WERI-Rb-1 (cell line): ENCODE measurements around the gene ASIC5.

Experiments
- DNase-seq: peaks from one replicate; pipeline ENCODE4 v3.0.0-alpha.2; 2020
- H3K27ac ChIP-seq: fragments of 250-450 bp; sonication (Bioruptor Pico); 2 replicates; pipeline ENCODE4 v1.5.1; 2020; ENCODE audit warnings: mild to moderate bottlenecking, moderate library complexity
- H3K27me3 ChIP-seq: fragments of 250-450 bp; sonication (Bioruptor Pico); 2 replicates; pipeline ENCODE4 v1.5.1; 2021; ENCODE audit warnings: mild to moderate bottlenecking, low read depth, moderate library complexity; ENCODE audit not compliant: insufficient read depth, severe bottlenecking
- H3K36me3 ChIP-seq: fragments of 250-450 bp; sonication (Bioruptor Pico); 2 replicates; pipeline ENCODE4 v1.5.1; 2020; ENCODE audit warnings: mild to moderate bottlenecking, moderate library complexity
- H3K4me3 ChIP-seq: 2 replicates; pipeline ENCODE4 v1.5.1; 2011; ENCODE audit warnings: low read depth, mild to moderate bottlenecking, control low read depth, low read length
- H3K9me3 ChIP-seq: fragments of 250-450 bp; sonication (Bioruptor Pico); 2 replicates; pipeline ENCODE4 v1.5.1; 2021; ENCODE audit warnings: mild to moderate bottlenecking, moderate library complexity; ENCODE audit not compliant: severe bottlenecking
- CTCF ChIP-seq: IDR thresholded peaks from 2 replicates; pipeline ENCODE4 v1.5.1; 2011; ENCODE audit warnings: low read depth, mild to moderate bottlenecking, control low read depth, inconsistent platforms, low read length

ASIC5 gene

GRCh38 chr4:155907556-155907955, 41.5 kb upstream of the ASIC5 start:
- no peaks in the 10 kb centered on the region for H3K27me3 ChIP-seq
- no peaks in the 10 kb centered on the region for H3K36me3 ChIP-seq
- no peak for DNase-seq
- H3K27ac ChIP-seq: no peak overlapping the region
- no peak for TF ChIP-seq CTCF
- H3K4me3 ChIP-seq: no peak overlapping the region
- H3K9me3 ChIP-seq: no peaks in the 10 kb centered on the region

GRCh38 chr4:155906554-155907247, 40.6 kb upstream of the ASIC5 start:
- DNase-seq: no peak
- no peaks in the 10 kb centered on the region for H3K9me3 ChIP-seq
- H3K27me3 ChIP-seq: no peaks in the 10 kb centered on the region
- no peak overlapping the region for H3K27ac ChIP-seq
- no peak overlapping the region for H3K4me3 ChIP-seq
- TF ChIP-seq CTCF: no peak
- H3K36me3 ChIP-seq: no peaks in the 10 kb centered on the region

- DNase-seq: no peak
- Histone ChIP-seq H3K36me3 (no peaks in the 10 kb centered on the region), H3K9me3 (no peaks in the 10 kb centered on the region), H3K27me3 (no peaks in the 10 kb centered on the region), H3K27ac (no peak overlapping the region), H3K4me3 (no peak overlapping the region)
- TF ChIP-seq CTCF: no peak
Observed at GRCh38 chr4:155904331-155904730, 38.3 kb upstream of the ASIC5 start.

GRCh38 chr4:155903453-155903852, 37.4 kb upstream of the ASIC5 start, which contains the start of gene TDO2:
TSS of gene TDO2 (plus strand) at chr4:155903696. CDS start at chr4:155903759, 63 bp downstream.
- no peaks in the 10 kb centered on the region for H3K9me3 ChIP-seq
- H3K4me3 ChIP-seq: no peak within 1 kb of the TSS
- DNase-seq: no peak
- H3K27ac ChIP-seq: no peak within 1 kb of the TSS
- H3K36me3 ChIP-seq: no peaks in the 10 kb centered on the region
- no peak for TF ChIP-seq CTCF
- no peaks in the 10 kb centered on the region for H3K27me3 ChIP-seq

GRCh38 chr4:155901013-155901412, 34.9 kb upstream of the ASIC5 start:
- TF ChIP-seq CTCF: no peak
- no peaks in the 10 kb centered on the region for H3K27me3 ChIP-seq
- H3K4me3 ChIP-seq: no peak overlapping the region
- H3K9me3 ChIP-seq: peaks cover 2% of the 10 kb centered on the region
- DNase-seq: no peak
- H3K27ac ChIP-seq: no peak overlapping the region
- no peaks in the 10 kb centered on the region for H3K36me3 ChIP-seq

GRCh38 chr4:155900381-155900780, 34.3 kb upstream of the ASIC5 start:
- Histone ChIP-seq H3K9me3 (peaks cover 2% of the 10 kb centered on the region), H3K27me3 (no peaks in the 10 kb centered on the region), H3K4me3 (no peak overlapping the region), H3K27ac (no peak overlapping the region), H3K36me3 (no peaks in the 10 kb centered on the region)
- TF ChIP-seq CTCF: no peak
- DNase-seq: no peak
